ENCODE data around the gene RAP2C.
"Not testable (repeated sequence)": the region's sequence is repeated elsewhere in the genome, so short reads cannot be mapped to it uniquely, and the experiment has no call there.

The RAP2C gene

GRCh38 chrX:132184871-132185270 is 34.4 kb downstream of the RAP2C start:
- Histone ChIP-seq H3K36me3 (replicated peaks) (no peaks in the 10 kb centered on the region), H3K27me3 (ENCODE audit: low read depth) (peaks cover 8% of the 10 kb centered on the region; the same call in 1 of the 2 replicates), H3K9me3 (no peaks in the 10 kb centered on the region), H3K4me1 (no peaks in the 10 kb centered on the region), H3K4me3 (no peak overlapping the region)
- DNase-seq (ENCODE audit: low spot score in 2 of 2) = no peak
- in situ Hi-C loops (cut with MboI; ENCODE audit: low sequenced_read_pairs) = no loop called here

GRCh38 chrX:132181364-132181763 is 37.9 kb downstream of the RAP2C start:
- Histone ChIP-seq H3K36me3 (replicated peaks) (no peaks in the 10 kb centered on the region), H3K9me3 (no peaks in the 10 kb centered on the region), H3K4me1 (no peaks in the 10 kb centered on the region), H3K27me3 (ENCODE audit: low read depth) (peaks cover 13% of the 10 kb centered on the region), H3K4me3 (no peak overlapping the region)
- no peak for DNase-seq (ENCODE audit: low spot score in 2 of 2)
- in situ Hi-C loops (cut with MboI; ENCODE audit: low sequenced_read_pairs) = no loop called here

GRCh38 chrX:132180929-132181328 is 38.3 kb downstream of the RAP2C start:
- Histone ChIP-seq H3K27me3 (ENCODE audit: low read depth) (peaks cover 14% of the 10 kb centered on the region), H3K36me3 (replicated peaks) (no peaks in the 10 kb centered on the region), H3K4me1 (no peaks in the 10 kb centered on the region), H3K4me3 (no peak overlapping the region), H3K9me3 (no peaks in the 10 kb centered on the region)
- DNase-seq (ENCODE audit: low spot score in 2 of 2) = no peak
- in situ Hi-C loops (cut with MboI; ENCODE audit: low sequenced_read_pairs) = no loop called here

GRCh38 chrX:132173647-132174046 is 45.6 kb downstream of the RAP2C start:
- H3K4me3 ChIP-seq = no peak overlapping the region
- H3K36me3 ChIP-seq (replicated peaks) = no peaks in the 10 kb centered on the region
- H3K27me3 ChIP-seq (ENCODE audit: low read depth) = peaks cover 13% of the 10 kb centered on the region
- in situ Hi-C loops (cut with MboI; ENCODE audit: low sequenced_read_pairs) = no loop called here
- no peaks in the 10 kb centered on the region for H3K9me3 ChIP-seq
- no peak for DNase-seq (ENCODE audit: low spot score in 2 of 2)
- H3K4me1 ChIP-seq = no peaks in the 10 kb centered on the region

GRCh38 chrX:132171881-132172280 is 47.4 kb downstream of the RAP2C start:
- Histone ChIP-seq H3K4me3 (no peak overlapping the region), H3K36me3 (replicated peaks) (no peaks in the 10 kb centered on the region), H3K4me1 (no peaks in the 10 kb centered on the region), H3K27me3 (ENCODE audit: low read depth) (peaks cover 10% of the 10 kb centered on the region), H3K9me3 (no peaks in the 10 kb centered on the region)
- DNase-seq (ENCODE audit: low spot score in 2 of 2) = no peak
- in situ Hi-C loops (cut with MboI; ENCODE audit: low sequenced_read_pairs) = no loop called here

- in situ Hi-C loops (cut with MboI; ENCODE audit: low sequenced_read_pairs) = no loop called here
- Histone ChIP-seq H3K9me3 (no peaks in the 10 kb centered on the region), H3K4me3 (no peak overlapping the region), H3K27me3 (ENCODE audit: low read depth) (peaks cover 9% of the 10 kb centered on the region), H3K36me3 (replicated peaks) (no peaks in the 10 kb centered on the region), H3K4me1 (no peaks in the 10 kb centered on the region)
- no peak for DNase-seq (ENCODE audit: low spot score in 2 of 2)
Observed at GRCh38 chrX:132171478-132171877, 47.8 kb downstream of the RAP2C start.

GRCh38 chrX:132169554-132169953 is 49.7 kb downstream of the RAP2C start:
- no peaks in the 10 kb centered on the region for H3K36me3 ChIP-seq (replicated peaks)
- in situ Hi-C loops (cut with MboI; ENCODE audit: low sequenced_read_pairs) = no loop called here
- H3K4me1 ChIP-seq = no peaks in the 10 kb centered on the region
- no peak for DNase-seq (ENCODE audit: low spot score in 2 of 2)
- H3K9me3 ChIP-seq = no peaks in the 10 kb centered on the region
- H3K27me3 ChIP-seq (ENCODE audit: low read depth) = peaks cover 7% of the 10 kb centered on the region
- no peak overlapping the region for H3K4me3 ChIP-seq

- in situ Hi-C loops (cut with MboI; ENCODE audit: low sequenced_read_pairs) = no loop called here
Observed at GRCh38 chrX:132165651-132166050, 53.6 kb downstream of the RAP2C start.

GRCh38 chrX:132165005-132165404 is 54.2 kb downstream of the RAP2C start:
- in situ Hi-C loops (cut with MboI; ENCODE audit: low sequenced_read_pairs) = no loop called here

More at GRCh38 chrX:132165651-132166050, 53.6 kb downstream of the RAP2C start:
- no peak overlapping the region for H3K4me3 ChIP-seq
- DNase-seq (ENCODE audit: low spot score in 2 of 2) = no peak
- H3K4me1 ChIP-seq = no peaks in the 10 kb centered on the region
- peaks cover 6% of the 10 kb centered on the region for H3K27me3 ChIP-seq (ENCODE audit: low read depth)
- no peaks in the 10 kb centered on the region for H3K36me3 ChIP-seq (replicated peaks)
- no peaks in the 10 kb centered on the region for H3K9me3 ChIP-seq

GRCh38 chrX:132163094-132163493 is 56.2 kb downstream of the RAP2C start:
- H3K27me3 ChIP-seq (ENCODE audit: low read depth); H3K9me3 ChIP-seq; H3K4me1 ChIP-seq; H3K4me3 ChIP-seq; H3K36me3 ChIP-seq (replicated peaks); in situ Hi-C loops (cut with MboI; ENCODE audit: low sequenced_read_pairs); DNase-seq (ENCODE audit: low spot score in 2 of 2): not testable (repeated sequence)

More at GRCh38 chrX:132165005-132165404, 54.2 kb downstream of the RAP2C start:
- Histone ChIP-seq H3K9me3 (no peaks in the 10 kb centered on the region), H3K36me3 (replicated peaks) (no peaks in the 10 kb centered on the region), H3K4me1 (no peaks in the 10 kb centered on the region), H3K4me3 (no peak overlapping the region), H3K27me3 (ENCODE audit: low read depth) (no peaks in the 10 kb centered on the region; the same call in 1 of the 2 replicates)
- no peak for DNase-seq (ENCODE audit: low spot score in 2 of 2)

- Histone ChIP-seq H3K36me3 (replicated peaks) (no peaks in the 10 kb centered on the region), H3K27me3 (ENCODE audit: low read depth) (peaks cover 35% of the 10 kb centered on the region), H3K9me3 (no peaks in the 10 kb centered on the region), H3K4me1 (no peaks in the 10 kb centered on the region), H3K4me3 (no peak overlapping the region)
- in situ Hi-C loops (cut with MboI; ENCODE audit: low sequenced_read_pairs) = no loop called here
- DNase-seq (ENCODE audit: low spot score in 2 of 2) = no peak
Observed at GRCh38 chrX:132153166-132153565, 66.1 kb downstream of the RAP2C start.
